Measurements from ENCODE around the gene PLEKHG1. TPM values are rescaled to one million over a fixed set of nuclear protein-coding genes. Genes with fewer than 3 reads are reported as not detected.

The PLEKHG1 gene
- total RNA-seq, 2 donors from 2014 or later = 1.5 to 2.4 TPM

- Mint-ChIP-seq H3K9me3 (no peaks in the 10 kb centered on the region), H3K4me1 (peaks cover 5% of the 10 kb centered on the region), H3K27me3 (ENCODE audit: insufficient read depth) (peaks cover 29% of the 10 kb centered on the region), H3K4me3 (no peak overlapping the region), H3K36me3 (ENCODE audit: low read depth) (no peaks in the 10 kb centered on the region), H3K27ac (no peak overlapping the region)
- WGBS, 2 experiments (ENCODE audit: insufficient coverage in 1 of 2, insufficient read length in 1 of 2) = 92 to 95% methylated on average over 3 to 4 of the region's 4 CpGs
- Histone ChIP-seq H3K9ac (ENCODE audit: extremely low read depth, low read length, poor library complexity, severe bottlenecking) (no peak overlapping the region), H3K27me3 (ENCODE audit: control insufficient read depth, insufficient read depth, low read length, poor library complexity, severe bottlenecking) (peaks cover 26% of the 10 kb centered on the region), H3K4me1 (ENCODE audit: control insufficient read depth, insufficient read depth, low read length) (no peaks in the 10 kb centered on the region), H3K9me3 (ENCODE audit: control insufficient read depth, low read length) (no peaks in the 10 kb centered on the region), H3K4me3 (ENCODE audit: low read length) (no peak overlapping the region), H3K36me3 (ENCODE audit: control insufficient read depth, insufficient read depth, low read length) (no peaks in the 10 kb centered on the region), H3K27ac (ENCODE audit: low read depth, low read length) (no peak overlapping the region)
- no peak for DNase-seq
- TF ChIP-seq CTCF (conservative IDR thresholded peaks at IDR 0.05) = no peak
Observed at GRCh38 chr6:150593119-150593518, 6.6 kb upstream of the PLEKHG1 start.

GRCh38 chr6:150596439-150596838 is 3.2 kb upstream of the PLEKHG1 start:
- DNase-seq = no peak
- Histone ChIP-seq H3K27me3 (ENCODE audit: control insufficient read depth, insufficient read depth, low read length, poor library complexity, severe bottlenecking) (peaks cover 49% of the 10 kb centered on the region), H3K9ac (ENCODE audit: extremely low read depth, low read length, poor library complexity, severe bottlenecking) (no peak overlapping the region), H3K4me3 (ENCODE audit: low read length) (no peak overlapping the region), H3K27ac (ENCODE audit: low read depth, low read length) (no peak overlapping the region), H3K36me3 (ENCODE audit: control insufficient read depth, insufficient read depth, low read length) (no peaks in the 10 kb centered on the region), H3K9me3 (ENCODE audit: control insufficient read depth, low read length) (no peaks in the 10 kb centered on the region), H3K4me1 (ENCODE audit: control insufficient read depth, insufficient read depth, low read length) (no peaks in the 10 kb centered on the region)
- Mint-ChIP-seq H3K4me3 (no peak overlapping the region), H3K9me3 (no peaks in the 10 kb centered on the region), H3K4me1 (peaks cover 11% of the 10 kb centered on the region), H3K36me3 (ENCODE audit: low read depth) (no peaks in the 10 kb centered on the region), H3K27ac (no peak overlapping the region), H3K27me3 (ENCODE audit: insufficient read depth) (peaks cover 52% of the 10 kb centered on the region)
- TF ChIP-seq CTCF (conservative IDR thresholded peaks at IDR 0.05) = no peak
- 88 to 89% methylated on average over 4 to 7 of the region's 7 CpGs for WGBS, 2 experiments (ENCODE audit: insufficient coverage in 1 of 2, insufficient read length in 1 of 2)

GRCh38 chr6:150598401-150598800 is 1.3 kb upstream of the PLEKHG1 start:
- Histone ChIP-seq H3K36me3 (ENCODE audit: control insufficient read depth, insufficient read depth, low read length) (no peaks in the 10 kb centered on the region), H3K9ac (ENCODE audit: extremely low read depth, low read length, poor library complexity, severe bottlenecking) (no peak overlapping the region), H3K9me3 (ENCODE audit: control insufficient read depth, low read length) (no peaks in the 10 kb centered on the region), H3K27me3 (ENCODE audit: control insufficient read depth, insufficient read depth, low read length, poor library complexity, severe bottlenecking) (peaks cover 63% of the 10 kb centered on the region), H3K27ac (ENCODE audit: low read depth, low read length) (no peak overlapping the region), H3K4me3 (ENCODE audit: low read length) (no peak overlapping the region), H3K4me1 (ENCODE audit: control insufficient read depth, insufficient read depth, low read length) (no peaks in the 10 kb centered on the region)
- DNase-seq = no peak
- H3K27me3 Mint-ChIP-seq (ENCODE audit: insufficient read depth) = peaks cover 71% of the 10 kb centered on the region
- H3K4me3 Mint-ChIP-seq = no peak overlapping the region
- H3K27ac Mint-ChIP-seq = no peak overlapping the region
- 87 to 88% methylated on average over 3 to 4 of the region's 4 CpGs for WGBS, 2 experiments (ENCODE audit: insufficient coverage in 1 of 2, insufficient read length in 1 of 2)
- H3K9me3 Mint-ChIP-seq = no peaks in the 10 kb centered on the region
- TF ChIP-seq CTCF (conservative IDR thresholded peaks at IDR 0.05) = no peak
- peaks cover 11% of the 10 kb centered on the region for H3K4me1 Mint-ChIP-seq
- no peaks in the 10 kb centered on the region for H3K36me3 Mint-ChIP-seq (ENCODE audit: low read depth)
